ENCODE data around the gene NANOS2.

DNA sequence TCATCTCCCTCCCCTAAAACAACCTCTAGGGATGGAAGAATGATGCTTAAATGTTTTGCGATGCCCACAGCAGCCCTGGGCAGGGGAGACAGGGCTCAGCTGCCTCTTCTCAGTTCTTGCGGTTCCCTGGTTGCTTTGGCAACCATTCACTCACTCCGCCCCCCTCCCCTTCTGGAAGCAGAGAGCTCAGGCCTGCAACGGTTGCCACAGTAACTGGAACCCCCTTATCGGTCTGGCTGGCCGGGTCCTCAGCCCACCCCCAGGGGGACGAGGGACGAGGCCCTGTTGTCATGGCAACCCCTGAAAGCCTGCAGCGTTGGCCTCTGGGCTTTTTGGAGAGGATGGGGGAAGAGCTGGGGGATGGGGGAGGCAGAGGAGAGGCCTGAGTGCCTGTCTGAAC, 39.6 kb upstream of the NANOS2 start:
- TF ChIP-seq, protein P1, sequence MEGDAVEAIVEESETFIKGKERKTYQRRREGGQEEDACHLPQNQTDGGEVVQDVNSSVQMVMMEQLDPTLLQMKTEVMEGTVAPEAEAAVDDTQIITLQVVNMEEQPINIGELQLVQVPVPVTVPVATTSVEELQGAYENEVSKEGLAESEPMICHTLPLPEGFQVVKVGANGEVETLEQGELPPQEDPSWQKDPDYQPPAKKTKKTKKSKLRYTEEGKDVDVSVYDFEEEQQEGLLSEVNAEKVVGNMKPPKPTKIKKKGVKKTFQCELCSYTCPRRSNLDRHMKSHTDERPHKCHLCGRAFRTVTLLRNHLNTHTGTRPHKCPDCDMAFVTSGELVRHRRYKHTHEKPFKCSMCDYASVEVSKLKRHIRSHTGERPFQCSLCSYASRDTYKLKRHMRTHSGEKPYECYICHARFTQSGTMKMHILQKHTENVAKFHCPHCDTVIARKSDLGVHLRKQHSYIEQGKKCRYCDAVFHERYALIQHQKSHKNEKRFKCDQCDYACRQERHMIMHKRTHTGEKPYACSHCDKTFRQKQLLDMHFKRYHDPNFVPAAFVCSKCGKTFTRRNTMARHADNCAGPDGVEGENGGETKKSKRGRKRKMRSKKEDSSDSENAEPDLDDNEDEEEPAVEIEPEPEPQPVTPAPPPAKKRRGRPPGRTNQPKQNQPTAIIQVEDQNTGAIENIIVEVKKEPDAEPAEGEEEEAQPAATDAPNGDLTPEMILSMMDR (conservative IDR thresholded peaks at IDR 0.05; ENCODE audit: low read depth, low read length), result no peak
- TF ChIP-seq EZH2phosphoT487 (IDR thresholded peaks at IDR 0.05; ENCODE audit: borderline replicate concordance, low read length) (no peak), EZH2 (IDR thresholded peaks at IDR 0.05; ENCODE audit: low read length, unreplicated experiment) (no peak)
